GM19099 (cell line): ENCODE data around the gene PROM2.

Experiments used
- POLR2A ChIP-seq: IDR thresholded peaks from 3 replicates; pipeline ENCODE4 v1.6.1; 2011; ENCODE audit warnings: low read depth; ENCODE audit not compliant: insufficient read length; ENCODE audit errors: extremely low read depth

PROM2 gene

GRCh38 chr2:95329891-95330793, 55.9 kb downstream of the PROM2 start:
- TF ChIP-seq POLR2A: no peak

GRCh38 chr2:95330794-95331338, 56.6 kb downstream of the PROM2 start:
- no peak for TF ChIP-seq POLR2A

- TF ChIP-seq POLR2A: no peak
Measured at GRCh38 chr2:95331606-95332005, 57.4 kb downstream of the PROM2 start.

- TF ChIP-seq POLR2A: no peak
Measured at GRCh38 chr2:95332036-95332435, 57.8 kb downstream of the PROM2 start.

- TF ChIP-seq POLR2A: no peak
Measured at GRCh38 chr2:95333056-95333455, 58.8 kb downstream of the PROM2 start.

GRCh38 chr2:95333888-95334338, 59.7 kb downstream of the PROM2 start:
- no peak for TF ChIP-seq POLR2A

GRCh38 chr2:95334916-95335641, 60.8 kb downstream of the PROM2 start:
- no peak for TF ChIP-seq POLR2A

GRCh38 chr2:95336406-95336805, 62.2 kb downstream of the PROM2 start:
- no peak for TF ChIP-seq POLR2A

GRCh38 chr2:95337829-95338228, 63.6 kb downstream of the PROM2 start:
- TF ChIP-seq POLR2A: no peak
